GM12892 (cell line): ENCODE measurements around the gene RHPN2.
"Not testable (repeated sequence)": the region's sequence is repeated elsewhere in the genome, so short reads cannot be mapped to it uniquely, and the experiment has no call there.

Experiments
- POLR2A ChIP-seq: IDR thresholded peaks from 2 replicates; pipeline ENCODE4 v1.6.1; 2011; ENCODE audit warnings: low read depth, low read length, control low read depth
- POLR2AphosphoS5 ChIP-seq: IDR thresholded peaks from 2 replicates; pipeline ENCODE4 v1.6.1; 2011; ENCODE audit warnings: low read depth, low read length, control low read depth
- TAF1 ChIP-seq: IDR thresholded peaks from 2 replicates; pipeline ENCODE4 v1.6.1; 2011; ENCODE audit warnings: low read depth, mild to moderate bottlenecking, control low read depth, low read length, borderline replicate concordance

- not testable (repeated sequence) for TF ChIP-seq POLR2A, POLR2AphosphoS5, TAF1
Measured at GRCh38 chr19:33002126-33002865, 62.4 kb downstream of the RHPN2 start.
